Middle frontal gyrus (tissue), 1 donor: ENCODE results near the gene CBY1.
"Not testable (repeated sequence)": the region's sequence is repeated elsewhere in the genome, so short reads cannot be mapped to it uniquely, and the experiment has no call there.

Source experiments
- DNase-seq: peaks from one replicate; pipeline ENCODE4 v3.0.0-alpha.2; 2015; ENCODE audit warnings: low spot score; ENCODE audit errors: extremely low spot score

The CBY1 gene

GRCh38 chr22:38656256-38657044, at the start of gene CBY1, which contains the start of gene FAM227A:
TSS of gene CBY1 (plus strand) at chr22:38656638. CDS start at chr22:38668055, 11,417 bp downstream.
TSS of gene FAM227A (minus strand) at chr22:38656392. CDS start at chr22:38650168, 6,224 bp downstream.
- peak; percentile 74 for DNase-seq

DNA sequence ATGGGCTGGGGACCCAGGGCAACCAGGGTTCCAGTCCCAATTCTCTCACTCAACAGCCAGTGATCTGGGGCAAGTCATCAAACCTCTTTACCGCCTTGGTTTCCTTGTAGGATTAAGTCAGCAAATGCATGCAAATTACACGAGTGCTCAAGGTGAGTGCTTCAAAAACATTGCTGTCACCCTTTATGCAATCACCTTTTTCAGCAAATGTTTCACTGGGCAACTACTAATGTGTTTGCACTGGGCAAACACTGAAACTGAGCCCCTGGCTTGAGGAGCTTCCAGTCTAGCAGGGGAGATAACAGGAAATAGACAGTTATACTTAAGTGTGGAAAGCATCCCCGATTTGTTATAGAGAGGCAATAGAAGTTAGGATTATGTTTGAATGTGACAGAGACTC, 48.8 kb upstream of the CBY1 start:
- DNase-seq: no peak

DNA sequence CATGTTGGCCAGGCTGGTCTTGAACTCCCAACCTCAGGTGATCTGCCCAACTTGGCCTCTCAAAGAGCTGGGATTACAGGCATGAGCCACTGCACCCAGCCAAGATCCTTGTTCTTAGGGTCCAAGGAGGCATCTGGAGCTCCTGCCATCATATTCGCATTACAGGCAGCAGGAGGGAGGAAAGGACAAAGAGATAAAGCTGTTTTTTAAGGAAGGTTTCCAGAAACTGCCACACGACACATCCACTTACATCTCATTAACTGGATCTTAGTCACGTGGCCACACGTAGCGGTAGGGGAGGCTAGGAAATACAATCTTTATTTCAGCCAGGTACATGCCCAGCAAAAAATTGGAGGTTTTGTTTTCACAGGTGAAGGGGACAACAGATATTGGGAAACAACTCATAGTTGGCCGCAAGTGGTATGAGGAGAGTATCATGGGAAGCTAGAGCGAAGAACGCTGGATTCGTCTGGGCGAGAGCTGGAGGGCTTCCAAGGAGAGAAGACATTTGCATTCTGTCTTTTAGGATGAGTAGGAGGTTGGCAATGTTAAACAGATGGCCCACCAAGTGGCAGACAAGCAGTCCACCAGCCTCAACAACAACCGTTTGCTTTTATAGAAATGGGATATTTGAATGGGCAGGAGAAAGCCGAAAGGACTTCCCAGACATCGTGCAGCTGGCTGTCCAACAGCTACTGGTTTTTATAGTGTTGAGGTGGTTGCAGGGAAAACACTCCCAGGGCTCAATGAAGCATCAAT, 47.3 kb upstream of the CBY1 start:
- DNase-seq: peak; percentile 27

- no peak for DNase-seq
These were observed 46.2 kb upstream of the CBY1 start for GRCh38 chr22:38610234-38610633.

DNA sequence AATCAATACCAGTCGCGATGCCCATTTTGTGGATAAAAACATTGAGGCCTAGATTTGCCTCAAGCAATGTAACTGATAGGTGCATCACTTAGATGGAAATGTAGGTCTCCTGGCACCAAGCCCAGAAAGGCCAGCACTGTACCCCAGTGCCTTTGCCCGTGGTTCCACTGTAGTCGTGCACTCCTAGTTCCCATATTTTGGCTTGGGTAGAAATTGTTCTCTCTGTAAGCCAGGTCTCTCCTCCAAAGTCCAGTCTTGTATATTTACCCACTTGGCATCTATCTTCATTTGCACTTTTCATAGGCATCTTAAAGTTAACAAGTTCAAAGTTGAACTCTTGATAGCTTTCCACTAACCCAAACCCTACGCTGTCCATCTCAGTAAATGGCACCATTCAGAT, 44.9 kb upstream of the CBY1 start:
- no peak for DNase-seq

- DNase-seq: no peak
These were observed 44.0 kb upstream of the CBY1 start for GRCh38 chr22:38612217-38613006.

GRCh38 chr22:38613588-38613987, 42.9 kb upstream of the CBY1 start:
- DNase-seq: no peak

GRCh38 chr22:38614332-38615063, 41.9 kb upstream of the CBY1 start:
- no peak for DNase-seq

- not testable (repeated sequence) for DNase-seq
These were observed 41.4 kb upstream of the CBY1 start for GRCh38 chr22:38615064-38615405.

GRCh38 chr22:38618258-38618657, 38.2 kb upstream of the CBY1 start:
- DNase-seq: no peak

- DNase-seq: no peak
These were observed 37.8 kb upstream of the CBY1 start for GRCh38 chr22:38618682-38619081.

- DNase-seq: no peak
These were observed 33.1 kb upstream of the CBY1 start for GRCh38 chr22:38623351-38623750.

- no peak for DNase-seq
These were observed 28.0 kb upstream of the CBY1 start for GRCh38 chr22:38628444-38628843.

DNA sequence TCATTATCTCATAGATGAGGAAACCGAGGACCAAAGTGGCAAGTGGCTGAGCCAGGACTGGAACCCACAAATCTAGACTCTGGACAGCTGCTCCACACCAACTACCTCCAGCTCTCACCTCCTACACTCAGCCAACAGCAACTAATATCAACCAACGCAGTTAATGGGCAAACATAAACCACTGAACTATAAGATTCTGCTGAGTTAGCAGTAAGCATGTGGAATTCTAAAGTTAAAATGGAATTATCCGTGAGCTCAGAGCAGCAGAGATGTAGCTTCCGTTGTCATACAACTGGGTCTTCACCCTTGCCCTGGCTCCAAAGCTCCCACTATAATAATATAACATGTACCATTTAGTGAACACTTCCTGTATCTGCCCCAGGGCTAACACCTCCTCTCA, 27.3 kb upstream of the CBY1 start:
- no peak for DNase-seq

DNA sequence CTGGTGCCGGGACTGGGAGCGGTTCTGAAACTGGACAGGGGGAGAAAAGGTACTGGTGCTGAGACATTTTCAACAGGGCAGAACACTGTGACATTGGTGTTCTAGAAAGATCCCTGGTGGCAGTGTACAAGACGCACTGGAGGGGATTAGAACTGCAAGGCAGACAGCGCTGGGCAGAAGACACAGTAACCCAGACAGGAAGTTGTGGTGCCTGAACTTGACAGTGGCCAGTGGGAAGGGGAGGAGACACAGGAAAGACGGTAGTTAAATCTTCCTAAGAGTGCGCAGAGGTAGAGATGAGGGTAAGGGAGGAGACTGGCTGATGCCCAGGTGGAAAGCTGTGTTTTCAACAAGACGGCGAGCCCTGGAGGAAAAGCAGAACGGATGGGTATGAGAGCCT, 24.7 kb upstream of the CBY1 start:
- no peak for DNase-seq

GRCh38 chr22:38632528-38632927, 23.9 kb upstream of the CBY1 start:
- DNase-seq: no peak

DNA sequence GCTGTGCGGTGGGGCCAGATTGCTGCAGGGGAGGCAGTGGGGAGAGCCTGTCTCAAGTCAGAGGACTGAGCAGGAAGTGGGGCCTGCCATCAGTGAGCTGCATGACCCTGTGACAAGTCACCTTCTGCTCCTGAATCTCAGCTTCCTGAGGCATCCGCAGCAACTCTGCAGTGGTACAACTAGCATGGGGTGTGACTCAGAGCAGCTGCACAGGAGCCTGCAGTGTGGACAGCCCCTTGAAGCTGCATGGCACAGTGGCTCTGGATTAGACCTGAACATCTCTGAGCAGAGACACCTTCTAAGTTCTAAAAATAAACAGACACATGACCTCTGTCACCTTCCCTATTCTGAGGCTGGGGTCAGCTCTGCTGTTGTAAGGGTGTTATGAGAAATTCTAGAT, 18.2 kb upstream of the CBY1 start:
- DNase-seq: no peak

- DNase-seq: no peak
These were observed 17.7 kb upstream of the CBY1 start for GRCh38 chr22:38638728-38639127.

GRCh38 chr22:38641476-38642040, 14.9 kb upstream of the CBY1 start:
- no peak for DNase-seq

DNA sequence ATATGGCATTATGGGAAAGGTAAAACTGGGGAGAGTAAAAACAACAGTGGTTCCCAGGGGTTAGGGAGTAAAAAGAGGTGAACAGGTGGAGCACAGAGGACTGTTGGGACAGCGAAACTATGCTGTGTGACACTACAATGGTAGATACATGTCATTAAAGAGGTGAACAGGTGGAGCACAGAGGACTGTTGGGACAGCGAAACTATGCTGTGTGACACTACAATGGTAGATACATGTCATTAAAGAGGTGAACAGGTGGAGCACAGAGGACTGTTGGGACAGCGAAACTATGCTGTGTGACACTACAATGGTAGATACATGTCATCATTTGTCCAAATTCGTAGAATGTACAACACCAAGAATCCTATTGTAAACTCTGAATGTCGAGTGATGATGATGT, 12.2 kb upstream of the CBY1 start:
- not testable (repeated sequence) for DNase-seq

- DNase-seq: no peak
These were observed 11.0 kb upstream of the CBY1 start for GRCh38 chr22:38645430-38645829.
